ENCODE results near the gene ENDOD1.
A peak's percentile ranks its signal among the peaks of the same experiment; 100 is the strongest.

Gene ENDOD1

GRCh38 chr11:95076416-95076815 lies 13.2 kb upstream of the ENDOD1 start:
- no peak for DNase-seq

GRCh38 chr11:95076981-95077380 lies 12.7 kb upstream of the ENDOD1 start:
- no peak for DNase-seq

DNA sequence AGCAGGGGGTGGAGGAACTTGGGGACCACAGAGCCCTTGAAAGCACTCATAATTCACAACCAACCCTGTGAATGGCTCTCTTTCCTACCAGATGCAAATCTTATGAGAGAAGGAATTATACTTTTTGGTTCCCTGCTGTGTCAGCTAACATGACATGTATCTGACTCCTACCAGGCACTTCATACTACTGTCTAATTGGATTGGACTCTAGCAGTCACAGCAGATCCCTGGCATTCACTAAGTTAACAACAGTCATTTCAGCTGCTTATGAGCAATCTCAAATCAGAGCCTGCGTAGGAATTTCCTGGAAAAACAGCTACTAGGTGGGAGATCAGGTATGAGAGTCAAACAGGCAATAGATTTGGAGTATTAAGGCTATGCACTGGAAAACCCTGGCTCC lies 11.1 kb upstream of the ENDOD1 start:
- DNase-seq, result no peak

- DNase-seq, result peak in 2 of 58 donors; percentile 52 to 62
Measured at GRCh38 chr11:95081010-95081409, 8.6 kb upstream of the ENDOD1 start.

DNA sequence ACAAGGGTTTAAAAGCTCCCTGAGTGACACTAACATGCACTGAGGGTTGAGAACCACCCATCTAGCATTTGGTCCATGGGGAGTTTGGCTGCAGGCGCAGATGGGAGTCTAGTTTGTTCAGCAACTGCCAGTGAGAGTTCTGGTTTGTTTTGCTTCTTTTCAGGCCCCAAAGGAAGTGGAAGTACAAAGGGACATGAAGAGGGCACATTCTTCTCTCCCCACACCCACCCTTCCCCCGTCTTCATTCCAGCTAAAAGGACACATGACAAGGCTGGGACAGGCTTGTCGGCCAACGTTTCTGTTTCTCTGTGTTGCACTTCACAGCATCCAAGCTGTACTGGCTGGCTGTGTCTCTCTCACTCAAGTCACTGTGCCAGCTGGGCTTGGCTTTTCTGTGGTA lies 8.2 kb upstream of the ENDOD1 start:
- peak in 49 of 58 donors; percentile 12 to 85 (median 61) for DNase-seq

DNA sequence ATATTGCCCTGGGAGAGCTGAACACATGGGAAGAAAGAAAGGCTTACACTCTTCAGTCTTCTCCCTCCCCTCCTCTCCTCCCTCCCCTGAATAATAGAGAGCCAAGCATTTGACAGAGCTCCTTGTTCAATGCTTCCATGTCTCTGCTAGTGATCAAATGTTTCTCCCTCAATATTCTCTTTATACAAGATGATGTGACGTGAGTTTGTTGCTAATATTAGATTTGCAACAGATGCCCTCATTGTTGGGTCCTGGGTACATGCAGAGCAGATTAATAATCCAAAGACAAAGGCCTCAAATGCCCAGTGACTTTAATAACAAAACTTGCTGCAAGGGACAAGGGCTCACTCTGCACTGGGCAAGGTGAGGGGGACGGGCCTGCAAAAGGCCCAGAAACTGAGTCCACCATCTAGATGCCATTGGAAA lies 7.1 kb upstream of the ENDOD1 start:
- peak in 27 of 58 donors; percentile 11 to 88 (median 53) for DNase-seq

DNA sequence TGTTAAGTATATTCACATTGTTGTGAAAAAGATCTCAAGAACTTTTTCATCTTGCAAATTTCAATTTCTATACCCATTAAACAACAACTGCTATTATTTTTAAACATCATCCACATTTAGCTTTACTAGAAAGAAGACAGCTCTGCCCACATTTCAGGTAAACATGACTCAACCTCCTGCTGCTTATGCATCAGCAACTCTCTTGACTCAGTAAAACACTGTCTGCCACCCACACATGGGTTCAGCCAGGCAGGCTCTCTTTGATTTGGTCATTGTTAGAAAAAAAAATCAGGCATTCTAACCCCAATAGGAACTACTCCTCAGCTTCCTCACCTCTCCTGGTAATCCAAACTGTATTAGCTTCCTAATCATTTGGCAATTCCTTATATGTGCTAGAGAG lies 5.1 kb upstream of the ENDOD1 start:
- DNase-seq, result peak in 2 of 58 donors; percentile 5 to 11

DNA sequence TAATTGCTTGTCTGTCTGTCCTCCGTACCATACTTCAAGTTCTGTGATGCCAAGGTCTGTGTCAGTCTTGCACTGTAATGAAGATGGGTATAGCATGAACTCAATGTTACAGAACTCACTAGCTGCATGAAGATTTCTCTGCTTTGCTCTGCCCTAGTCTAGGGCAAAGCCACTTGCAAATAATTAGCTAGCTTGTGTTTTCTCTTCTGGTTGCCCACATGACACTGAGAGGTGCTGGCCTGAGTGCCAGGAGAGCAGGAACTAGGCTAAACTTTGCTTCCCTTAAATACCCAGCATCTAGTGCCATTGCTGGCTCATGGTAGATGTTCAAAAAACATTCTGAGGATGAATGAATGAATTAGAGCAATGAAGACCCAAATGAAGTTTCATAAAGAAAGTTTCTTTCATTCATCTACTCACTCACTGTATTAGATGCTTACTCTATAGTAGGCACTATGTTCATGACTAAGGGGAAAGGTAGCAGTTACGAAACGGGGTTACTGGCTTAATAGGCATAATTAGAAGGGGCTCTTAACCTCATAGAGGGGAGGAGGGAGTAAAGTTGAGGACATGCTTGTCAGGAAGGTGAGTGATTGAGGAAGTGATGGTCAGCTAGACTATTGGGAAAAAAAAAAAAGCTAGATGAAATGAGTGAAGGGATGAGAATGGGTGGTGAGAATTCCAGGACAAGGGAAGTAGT lies 4.4 kb upstream of the ENDOD1 start:
- DNase-seq, result no peak

DNA sequence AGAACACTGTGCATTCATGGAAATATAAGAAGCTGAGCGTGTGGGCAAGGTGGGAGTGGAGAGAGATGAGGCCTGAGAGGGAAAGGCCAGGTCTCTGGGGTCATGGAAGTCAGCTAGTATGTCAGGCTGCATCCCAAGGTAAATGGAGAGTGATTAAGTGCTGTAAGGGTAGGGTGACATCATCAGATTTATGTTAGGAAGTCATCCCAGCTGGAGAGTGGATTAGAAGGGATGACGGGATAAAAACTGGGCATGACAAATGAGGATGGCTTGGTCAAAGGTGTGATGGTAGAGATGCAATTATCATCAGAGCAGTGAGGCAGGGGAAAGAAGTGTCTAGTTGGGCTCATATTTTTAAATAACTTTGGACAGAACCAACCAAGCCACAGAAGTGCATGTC lies 3.5 kb upstream of the ENDOD1 start:
- no peak for DNase-seq

- no peak for DNase-seq
Measured at GRCh38 chr11:95086836-95087570, 2.6 kb upstream of the ENDOD1 start.

DNA sequence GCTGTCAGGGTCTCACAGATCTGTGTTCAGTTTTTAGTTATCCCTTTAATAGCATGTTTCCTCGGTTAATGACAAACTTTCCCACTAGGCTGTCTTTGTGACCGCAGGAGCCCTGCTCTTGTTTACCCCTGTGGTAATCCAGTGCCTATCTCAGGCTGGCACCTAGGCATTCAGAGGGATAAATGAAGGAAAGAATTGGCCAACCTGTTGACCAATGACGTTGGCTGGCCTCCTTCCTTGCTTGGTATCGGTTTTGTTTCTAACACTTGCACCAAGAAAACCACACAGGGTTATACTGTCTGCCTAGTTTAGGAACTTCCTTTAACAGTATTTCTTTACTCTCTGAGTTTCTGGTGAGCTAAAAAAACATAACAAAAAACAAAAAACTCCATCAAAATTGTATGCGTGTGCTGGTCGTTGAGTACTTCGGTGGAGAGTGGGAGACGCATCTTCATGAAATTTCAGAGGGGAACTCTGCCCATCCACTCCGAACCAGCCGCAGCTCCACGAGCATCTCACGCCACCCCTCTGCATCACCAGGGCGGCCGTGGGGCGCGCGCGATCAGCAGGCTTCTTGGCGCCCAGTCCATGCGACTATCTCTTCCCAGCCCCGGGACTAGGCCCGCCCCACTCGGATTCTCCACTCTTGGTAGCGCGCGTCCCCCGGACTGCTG lies 563 bp upstream of the ENDOD1 start:
- DNase-seq, result peak in 17 of 58 donors; percentile 25 to 92 (median 75)

DNA sequence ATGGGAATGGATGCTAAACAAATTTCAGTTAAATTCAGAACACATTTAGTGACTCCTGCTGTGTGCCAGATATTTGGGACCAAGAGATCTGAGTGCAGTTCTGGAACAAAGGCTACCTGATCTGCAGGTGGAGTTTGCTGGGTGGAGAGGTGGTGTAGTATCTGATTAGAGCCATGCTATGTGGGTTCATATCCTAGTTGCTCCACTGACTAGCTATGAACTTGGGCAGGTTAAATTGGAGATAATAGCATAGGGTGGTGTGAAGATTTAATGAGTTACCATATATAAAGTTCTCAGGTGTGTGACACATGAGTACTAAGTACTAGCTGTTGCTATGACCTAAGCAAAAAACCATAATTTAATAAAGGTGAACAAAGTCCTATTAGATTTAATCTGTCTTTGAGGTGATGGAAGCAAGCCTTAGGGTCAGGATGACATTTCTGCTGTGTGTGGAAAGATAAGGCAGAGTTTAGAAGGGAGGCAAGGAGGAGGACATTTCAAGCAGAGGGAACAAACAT lies 2.1 kb downstream of the ENDOD1 start:
- DNase-seq, result no peak

DNA sequence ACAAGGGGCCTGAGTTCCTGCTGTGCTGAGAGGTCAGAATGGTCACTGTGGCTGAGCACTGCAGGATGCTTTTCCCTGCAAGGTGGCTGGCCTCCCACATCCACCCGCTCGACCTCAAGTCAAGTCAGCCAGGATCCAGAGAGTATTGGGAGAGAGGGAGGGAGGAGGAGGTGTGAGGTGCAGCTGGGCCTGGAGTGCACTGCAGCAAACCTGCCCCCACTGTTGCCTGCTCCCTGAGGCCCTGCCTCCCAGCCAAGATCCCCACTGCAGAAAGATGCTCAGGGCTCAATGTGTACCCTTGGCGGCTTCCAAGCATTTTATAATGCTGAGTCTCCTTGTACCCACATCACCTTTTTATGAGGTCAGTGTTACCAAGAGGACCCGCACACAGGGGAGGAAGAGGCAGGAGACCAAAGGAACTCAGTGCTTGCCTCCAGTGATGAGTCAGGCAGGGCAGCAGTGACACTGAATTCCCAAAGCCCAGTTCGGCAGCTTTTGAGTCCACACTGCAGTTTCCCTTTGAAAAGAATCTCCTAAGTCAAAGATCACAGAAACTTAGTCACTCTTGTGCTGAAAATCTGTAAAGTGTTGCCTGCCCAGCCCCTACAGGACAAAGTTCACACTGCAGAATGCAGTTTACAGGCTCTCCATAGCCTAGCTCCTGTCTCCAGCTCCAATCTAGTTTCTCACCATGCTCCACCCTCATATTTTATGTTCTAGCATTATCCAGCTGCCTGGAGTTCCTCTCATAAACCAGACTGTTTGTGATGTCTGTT lies 3.1 kb downstream of the ENDOD1 start:
- peak in 1 of 58 donors; percentile 5 for DNase-seq

GRCh38 chr11:95093548-95093947 lies 3.9 kb downstream of the ENDOD1 start:
- DNase-seq, result no peak

DNA sequence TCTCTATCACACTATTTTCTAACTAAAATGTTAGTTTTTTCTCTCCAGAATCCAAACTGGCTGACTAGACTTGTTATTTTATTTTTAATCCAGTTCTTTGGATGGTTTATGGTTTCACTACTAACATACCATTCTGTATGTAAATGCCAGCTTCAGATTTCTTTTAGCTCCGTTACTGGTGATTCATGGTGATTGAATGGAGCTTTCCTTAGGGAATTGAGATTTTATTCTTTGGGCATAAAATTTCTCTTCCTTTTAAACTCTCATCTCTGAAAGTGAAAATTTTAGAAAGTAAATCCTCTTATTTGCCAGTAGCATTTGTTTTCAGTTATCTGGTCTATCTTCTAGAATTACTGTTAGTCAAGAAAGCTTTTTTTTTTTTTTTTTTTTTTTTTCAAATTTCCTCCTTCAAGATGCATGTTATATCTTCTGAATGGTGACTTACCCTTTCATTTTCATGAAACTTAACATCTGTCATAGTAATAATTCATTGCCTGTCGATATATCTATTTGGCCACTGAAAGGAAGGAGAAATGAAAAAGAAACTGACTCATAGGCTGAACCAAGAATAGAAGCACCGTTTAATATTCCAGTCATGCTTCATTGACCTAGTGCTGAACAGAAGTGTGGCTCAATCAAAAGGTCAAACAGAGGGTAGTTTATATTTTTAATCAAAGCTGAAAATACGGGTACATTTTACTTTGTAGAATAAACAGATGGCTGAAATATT lies 6.4 kb downstream of the ENDOD1 start:
- peak in 1 of 58 donors; percentile 27 for DNase-seq

DNA sequence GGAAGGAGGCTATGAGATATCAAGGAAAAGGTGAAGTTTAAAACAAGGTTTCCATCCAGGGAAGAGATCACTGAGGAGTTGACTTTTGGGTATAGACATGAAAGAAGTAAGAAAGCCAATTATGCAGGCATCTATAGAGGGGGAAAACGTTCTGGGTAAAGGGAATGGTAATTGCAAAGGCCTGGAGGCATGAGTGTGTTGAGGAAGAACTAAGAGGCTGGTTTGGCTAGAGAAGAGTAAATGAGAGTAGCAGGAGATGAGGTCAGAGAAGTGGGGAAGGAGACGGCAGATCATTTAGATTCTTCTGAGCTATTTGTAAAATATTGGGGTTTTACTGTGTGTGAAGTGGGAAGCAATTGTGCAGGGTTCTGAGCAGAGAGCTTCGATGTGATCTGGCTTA lies 7.6 kb downstream of the ENDOD1 start:
- no peak for DNase-seq

GRCh38 chr11:95098826-95099225 lies 9.2 kb downstream of the ENDOD1 start:
- DNase-seq, result no peak

DNA sequence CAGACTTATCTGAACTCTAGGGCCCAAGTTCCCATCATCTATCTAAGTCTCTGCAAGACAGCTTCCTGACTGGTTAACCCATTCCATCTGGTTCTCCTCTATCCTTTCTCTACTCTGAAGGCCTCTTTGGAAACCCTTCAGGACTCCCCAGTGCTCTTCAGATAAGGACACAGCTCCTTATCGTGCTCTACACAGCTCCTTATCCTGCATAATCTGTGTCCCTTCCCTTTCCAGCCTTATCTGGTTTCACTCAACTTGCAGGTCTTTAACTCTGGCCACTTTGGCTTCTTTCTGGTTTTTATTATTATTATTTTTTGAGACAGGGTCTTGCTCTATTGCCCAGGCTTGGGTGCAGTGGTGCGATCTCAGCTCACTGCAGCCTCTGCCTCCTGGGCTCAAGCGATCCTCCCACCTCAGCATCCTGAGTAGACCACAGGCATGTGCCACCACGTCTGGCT lies 10.6 kb downstream of the ENDOD1 start:
- no peak for DNase-seq

- DNase-seq, result no peak
Measured at GRCh38 chr11:95100856-95101507, 11.3 kb downstream of the ENDOD1 start.

- DNase-seq, result no peak
Measured at GRCh38 chr11:95101935-95102334, 12.3 kb downstream of the ENDOD1 start.
